ENCODE results near the gene TMEFF1.

DNA sequence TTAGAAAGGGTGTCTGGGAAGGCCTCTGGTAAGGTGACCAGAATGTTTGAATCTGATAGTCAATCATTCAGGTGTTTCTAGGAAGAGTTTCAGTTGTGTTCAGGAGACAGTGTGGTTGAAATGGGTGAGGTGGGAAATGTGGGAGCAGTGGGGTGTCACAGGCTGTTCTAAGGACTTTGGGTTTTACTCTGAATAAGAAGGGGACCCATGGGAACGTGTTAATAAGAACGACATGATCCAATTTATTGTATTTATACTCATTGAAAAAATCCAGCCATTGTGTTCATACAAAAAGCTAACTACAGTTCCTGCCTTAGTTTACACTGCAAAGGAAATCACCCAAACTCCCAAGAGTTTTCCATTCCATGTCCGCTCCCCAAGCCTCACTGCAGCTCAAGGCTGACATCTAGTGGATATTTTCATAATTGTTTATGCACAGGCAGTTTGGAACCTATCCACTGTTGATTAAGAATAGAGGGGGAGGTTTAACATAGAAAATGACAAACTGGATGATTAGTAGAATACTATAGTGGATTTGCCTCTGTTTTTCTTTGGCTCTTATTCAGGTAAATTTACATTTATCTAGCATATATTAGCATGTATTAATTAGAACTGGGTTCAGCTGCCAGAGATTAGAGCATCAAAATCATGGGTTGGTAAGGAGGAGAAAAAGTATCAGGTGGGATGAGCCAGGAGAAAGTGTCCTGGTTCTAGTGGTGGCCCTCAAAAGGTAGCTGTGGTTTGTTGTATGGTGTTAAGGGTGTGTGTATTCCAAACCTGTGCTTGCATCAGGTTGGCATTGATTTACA lies 122.6 kb downstream of the TMEFF1 start:
- TF ChIP-seq EZH2 (IDR thresholded peaks at IDR 0.05; ENCODE audit: insufficient read depth, poor library complexity, severe bottlenecking): no peak
- TF ChIP-seq EZH2phosphoT487 (IDR thresholded peaks at IDR 0.05; ENCODE audit: insufficient read depth, low read depth): no peak

Measured in GM23248 (cell line).